IMR-90 (cell line): ENCODE results near the gene BLOC1S5.

Experiments used
- MAZ ChIP-seq: IDR thresholded peaks from 2 replicates; pipeline ENCODE4 v1.6.1; 2012; ENCODE audit warnings: low read depth, mild to moderate bottlenecking, low read length, improper control_type of control experiment, moderate library complexity, borderline replicate concordance
- MXI1 ChIP-seq: IDR thresholded peaks from 2 replicates; pipeline ENCODE4 v1.6.1; 2012; ENCODE audit warnings: low read depth, mild to moderate bottlenecking, low read length, moderate library complexity, borderline replicate concordance
- NFE2L2 ChIP-seq: fragments of 150-350 bp; IDR thresholded peaks from 2 replicates; pipeline ENCODE4 v1.6.1; 2016; ENCODE audit warnings: low read depth, mild to moderate bottlenecking, low read length
- POLR2A ChIP-seq: IDR thresholded peaks from 2 replicates; pipeline ENCODE4 v1.6.1; 2012; ENCODE audit warnings: mild to moderate bottlenecking, low read depth, low read length
- RCOR1 ChIP-seq: IDR thresholded peaks from 2 replicates; pipeline ENCODE4 v1.6.1; 2012; ENCODE audit warnings: mild to moderate bottlenecking, low read length, improper control_type of control experiment; ENCODE audit not compliant: insufficient replicate concordance
- RFX5 ChIP-seq: IDR thresholded peaks from 2 replicates; pipeline ENCODE4 v1.8.0; 2012; ENCODE audit warnings: low read depth, mild to moderate bottlenecking, low read length, moderate library complexity
- TF ChIP-seq, protein P1 (sequence below): conservative IDR thresholded peaks from 2 replicates; pipeline ENCODE4 v1.5.1; 2012; ENCODE audit warnings: mild to moderate bottlenecking, low read depth, low read length, improper control_type of control experiment
- TF ChIP-seq, protein P2 (sequence below): fragments of 150-350 bp; IDR thresholded peaks from 2 replicates; pipeline ENCODE4 v1.6.1; 2016; ENCODE audit warnings: low read depth, mild to moderate bottlenecking, low read length, moderate library complexity, borderline replicate concordance

DNA sequence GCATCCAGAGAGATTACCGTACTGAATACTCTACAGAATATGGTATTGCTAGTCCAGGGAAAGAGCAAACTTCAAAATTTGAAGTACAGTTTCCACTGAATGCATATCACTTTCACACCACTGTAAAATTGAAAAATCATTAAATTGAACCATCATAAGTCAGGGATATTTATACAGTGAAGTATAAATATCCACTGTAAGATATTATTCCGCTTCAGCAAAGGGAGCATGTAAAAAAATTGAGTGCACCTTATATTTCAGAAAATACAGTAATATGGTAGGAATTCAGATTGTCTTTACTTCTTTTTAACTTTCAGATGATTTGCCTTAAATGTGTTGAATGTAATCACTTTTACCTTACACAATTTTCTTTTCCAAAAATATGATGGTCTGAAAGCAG lies 92.7 kb downstream of the BLOC1S5 start:
- TF ChIP-seq, protein P1, sequence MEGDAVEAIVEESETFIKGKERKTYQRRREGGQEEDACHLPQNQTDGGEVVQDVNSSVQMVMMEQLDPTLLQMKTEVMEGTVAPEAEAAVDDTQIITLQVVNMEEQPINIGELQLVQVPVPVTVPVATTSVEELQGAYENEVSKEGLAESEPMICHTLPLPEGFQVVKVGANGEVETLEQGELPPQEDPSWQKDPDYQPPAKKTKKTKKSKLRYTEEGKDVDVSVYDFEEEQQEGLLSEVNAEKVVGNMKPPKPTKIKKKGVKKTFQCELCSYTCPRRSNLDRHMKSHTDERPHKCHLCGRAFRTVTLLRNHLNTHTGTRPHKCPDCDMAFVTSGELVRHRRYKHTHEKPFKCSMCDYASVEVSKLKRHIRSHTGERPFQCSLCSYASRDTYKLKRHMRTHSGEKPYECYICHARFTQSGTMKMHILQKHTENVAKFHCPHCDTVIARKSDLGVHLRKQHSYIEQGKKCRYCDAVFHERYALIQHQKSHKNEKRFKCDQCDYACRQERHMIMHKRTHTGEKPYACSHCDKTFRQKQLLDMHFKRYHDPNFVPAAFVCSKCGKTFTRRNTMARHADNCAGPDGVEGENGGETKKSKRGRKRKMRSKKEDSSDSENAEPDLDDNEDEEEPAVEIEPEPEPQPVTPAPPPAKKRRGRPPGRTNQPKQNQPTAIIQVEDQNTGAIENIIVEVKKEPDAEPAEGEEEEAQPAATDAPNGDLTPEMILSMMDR = no peak
- no peak for TF ChIP-seq POLR2A
- no peak for TF ChIP-seq NFE2L2
- no peak for TF ChIP-seq MXI1
- no peak for TF ChIP-seq RFX5
- TF ChIP-seq, protein P2, sequence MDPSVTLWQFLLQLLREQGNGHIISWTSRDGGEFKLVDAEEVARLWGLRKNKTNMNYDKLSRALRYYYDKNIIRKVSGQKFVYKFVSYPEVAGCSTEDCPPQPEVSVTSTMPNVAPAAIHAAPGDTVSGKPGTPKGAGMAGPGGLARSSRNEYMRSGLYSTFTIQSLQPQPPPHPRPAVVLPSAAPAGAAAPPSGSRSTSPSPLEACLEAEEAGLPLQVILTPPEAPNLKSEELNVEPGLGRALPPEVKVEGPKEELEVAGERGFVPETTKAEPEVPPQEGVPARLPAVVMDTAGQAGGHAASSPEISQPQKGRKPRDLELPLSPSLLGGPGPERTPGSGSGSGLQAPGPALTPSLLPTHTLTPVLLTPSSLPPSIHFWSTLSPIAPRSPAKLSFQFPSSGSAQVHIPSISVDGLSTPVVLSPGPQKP = no peak
- no peak for TF ChIP-seq RCOR1
- no peak for TF ChIP-seq MAZ
